ENCODE results near the gene GPER1.

The GPER1 gene

DNA sequence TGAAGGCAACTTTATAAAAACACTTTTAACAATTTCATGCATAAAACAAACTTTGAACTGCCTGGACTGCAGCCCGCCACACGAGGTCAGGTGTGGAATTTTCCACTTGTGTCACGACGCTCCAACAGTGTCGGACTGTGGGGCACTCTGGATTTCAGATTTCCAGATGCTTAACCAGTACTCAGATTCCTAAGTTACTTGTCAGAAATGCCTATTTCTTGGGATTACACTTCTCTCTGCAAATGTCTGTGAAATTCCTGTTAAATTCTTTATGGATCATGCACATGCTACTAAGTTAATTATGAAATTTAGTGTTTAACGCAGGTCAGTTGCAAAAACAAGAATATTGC, 473 bp upstream of the GPER1 start:
- no peak for DNase-seq (ENCODE audit: low read depth in 2 of 2)

- DNase-seq (ENCODE audit: low read depth in 2 of 2): no peak
Observed at GRCh38 chr7:1090236-1090635, 2.3 kb downstream of the GPER1 start.

DNA sequence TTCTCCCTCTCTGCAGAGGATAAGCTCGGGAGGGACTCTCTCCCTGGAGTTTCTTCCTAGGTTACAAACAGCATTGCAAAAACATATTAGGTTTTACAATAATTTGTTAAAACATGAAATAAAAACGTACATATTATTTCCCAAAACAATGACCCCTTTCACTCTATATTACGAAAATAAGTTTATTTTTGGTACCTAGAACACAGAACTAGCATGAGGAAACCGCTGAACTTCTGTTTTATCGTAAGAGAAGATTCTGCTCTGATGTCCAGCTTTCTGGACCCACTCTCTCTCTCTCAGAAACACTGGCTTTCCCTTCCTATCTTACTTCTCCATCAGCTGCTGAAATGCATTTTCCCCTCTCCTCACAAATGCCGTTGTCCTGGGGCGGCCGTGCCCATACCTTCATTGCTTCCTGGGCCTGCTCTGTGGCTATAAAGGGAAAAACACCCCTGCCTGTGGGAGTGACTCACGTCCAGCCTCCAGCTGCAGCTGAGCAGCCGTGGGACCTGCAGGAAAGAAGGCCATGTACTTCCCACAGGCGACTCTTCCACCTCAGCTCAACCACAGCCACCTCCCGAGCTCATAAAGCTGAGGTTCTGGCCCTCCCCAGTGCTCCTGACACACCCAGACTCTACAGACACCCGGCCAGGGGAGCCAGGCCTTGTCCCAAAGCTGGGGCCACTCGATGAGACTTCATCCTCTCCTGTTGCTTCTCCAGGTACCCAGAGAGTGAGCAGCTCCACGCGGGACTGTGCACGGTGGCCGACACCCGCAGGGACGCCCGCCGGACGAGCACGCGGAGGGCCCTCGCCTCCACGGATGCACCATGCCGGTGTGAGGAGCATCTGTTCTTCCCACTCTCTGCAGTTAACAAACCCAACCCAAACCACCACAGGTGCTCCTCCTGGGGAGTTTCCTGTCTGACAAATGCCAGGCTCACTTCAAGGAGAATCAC, 3.1 kb downstream of the GPER1 start:
- DNase-seq (ENCODE audit: low read depth in 2 of 2): no peak

DNA sequence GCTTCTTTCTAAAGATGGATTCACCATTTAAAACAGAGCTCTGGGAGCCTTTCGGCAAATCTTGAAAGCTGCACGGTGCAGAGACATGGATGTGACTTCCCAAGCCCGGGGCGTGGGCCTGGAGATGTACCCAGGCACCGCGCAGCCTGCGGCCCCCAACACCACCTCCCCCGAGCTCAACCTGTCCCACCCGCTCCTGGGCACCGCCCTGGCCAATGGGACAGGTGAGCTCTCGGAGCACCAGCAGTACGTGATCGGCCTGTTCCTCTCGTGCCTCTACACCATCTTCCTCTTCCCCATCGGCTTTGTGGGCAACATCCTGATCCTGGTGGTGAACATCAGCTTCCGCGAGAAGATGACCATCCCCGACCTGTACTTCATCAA, 3.7 kb downstream of the GPER1 start:
- DNase-seq (ENCODE audit: low read depth in 2 of 2): no peak

DNA sequence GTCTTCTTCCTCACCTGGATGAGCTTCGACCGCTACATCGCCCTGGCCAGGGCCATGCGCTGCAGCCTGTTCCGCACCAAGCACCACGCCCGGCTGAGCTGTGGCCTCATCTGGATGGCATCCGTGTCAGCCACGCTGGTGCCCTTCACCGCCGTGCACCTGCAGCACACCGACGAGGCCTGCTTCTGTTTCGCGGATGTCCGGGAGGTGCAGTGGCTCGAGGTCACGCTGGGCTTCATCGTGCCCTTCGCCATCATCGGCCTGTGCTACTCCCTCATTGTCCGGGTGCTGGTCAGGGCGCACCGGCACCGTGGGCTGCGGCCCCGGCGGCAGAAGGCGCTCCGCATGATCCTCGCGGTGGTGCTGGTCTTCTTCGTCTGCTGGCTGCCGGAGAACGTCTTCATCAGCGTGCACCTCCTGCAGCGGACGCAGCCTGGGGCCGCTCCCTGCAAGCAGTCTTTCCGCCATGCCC, 4.3 kb downstream of the GPER1 start:
- no peak for DNase-seq (ENCODE audit: low read depth in 2 of 2)

DNA sequence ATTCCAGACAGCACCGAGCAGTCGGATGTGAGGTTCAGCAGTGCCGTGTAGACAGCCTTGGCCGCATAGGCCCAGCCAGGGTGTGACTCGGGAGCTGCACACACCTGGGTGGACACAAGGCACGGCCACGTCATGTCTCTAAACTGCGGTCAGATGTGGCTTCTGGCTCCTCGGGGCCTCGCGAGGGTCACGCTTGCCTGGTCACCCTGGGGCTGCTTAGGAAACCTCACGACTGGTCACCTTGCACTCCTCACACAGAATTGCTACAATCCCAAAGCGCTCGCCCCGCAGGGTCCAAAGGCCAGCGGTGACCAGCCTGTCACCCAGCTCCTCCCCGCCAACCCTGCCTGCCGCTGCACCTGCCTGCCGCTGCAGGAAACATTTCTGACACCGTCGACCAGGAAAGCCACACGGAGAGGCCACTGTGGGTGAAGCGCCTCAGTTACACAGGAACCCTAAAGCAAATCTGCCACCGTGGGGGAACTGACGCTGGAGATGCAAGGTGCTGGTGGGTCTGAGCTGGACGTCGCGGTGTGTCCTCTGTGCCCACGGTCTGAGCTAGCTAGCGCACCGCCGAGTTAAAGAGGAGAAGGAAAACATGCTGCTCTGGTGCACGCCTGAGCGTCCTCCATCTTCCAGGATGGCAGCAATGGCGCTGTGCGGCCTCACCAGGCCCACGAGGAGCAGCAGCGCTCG, 5.0 kb downstream of the GPER1 start:
- no peak for DNase-seq (ENCODE audit: low read depth in 2 of 2)

DNA sequence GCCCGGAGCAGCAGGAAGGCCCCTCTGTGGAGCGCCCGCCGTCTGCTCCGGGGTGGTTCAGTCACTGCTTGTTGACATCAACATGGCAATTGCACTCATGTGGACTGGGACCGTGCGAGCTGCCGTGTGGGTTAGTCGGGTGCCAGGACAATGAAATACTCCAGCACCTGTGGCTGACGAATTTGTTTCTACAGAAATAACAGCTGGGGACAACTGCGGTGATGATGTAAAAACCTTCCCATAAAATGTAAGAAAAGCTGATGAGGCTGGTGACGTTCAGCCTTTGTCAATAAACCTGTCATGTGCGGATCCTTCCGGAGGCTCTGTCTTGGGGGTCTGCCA, 5.6 kb downstream of the GPER1 start:
- DNase-seq (ENCODE audit: low read depth in 2 of 2): no peak

GRCh38 chr7:1093916-1094508, 6.1 kb downstream of the GPER1 start:
- DNase-seq (ENCODE audit: low read depth in 2 of 2): no peak

GRCh38 chr7:1094870-1095269, 7.0 kb downstream of the GPER1 start:
- DNase-seq (ENCODE audit: low read depth in 2 of 2): no peak

GRCh38 chr7:1095621-1096155, 7.8 kb downstream of the GPER1 start:
- no peak for DNase-seq (ENCODE audit: low read depth in 2 of 2)

DNA sequence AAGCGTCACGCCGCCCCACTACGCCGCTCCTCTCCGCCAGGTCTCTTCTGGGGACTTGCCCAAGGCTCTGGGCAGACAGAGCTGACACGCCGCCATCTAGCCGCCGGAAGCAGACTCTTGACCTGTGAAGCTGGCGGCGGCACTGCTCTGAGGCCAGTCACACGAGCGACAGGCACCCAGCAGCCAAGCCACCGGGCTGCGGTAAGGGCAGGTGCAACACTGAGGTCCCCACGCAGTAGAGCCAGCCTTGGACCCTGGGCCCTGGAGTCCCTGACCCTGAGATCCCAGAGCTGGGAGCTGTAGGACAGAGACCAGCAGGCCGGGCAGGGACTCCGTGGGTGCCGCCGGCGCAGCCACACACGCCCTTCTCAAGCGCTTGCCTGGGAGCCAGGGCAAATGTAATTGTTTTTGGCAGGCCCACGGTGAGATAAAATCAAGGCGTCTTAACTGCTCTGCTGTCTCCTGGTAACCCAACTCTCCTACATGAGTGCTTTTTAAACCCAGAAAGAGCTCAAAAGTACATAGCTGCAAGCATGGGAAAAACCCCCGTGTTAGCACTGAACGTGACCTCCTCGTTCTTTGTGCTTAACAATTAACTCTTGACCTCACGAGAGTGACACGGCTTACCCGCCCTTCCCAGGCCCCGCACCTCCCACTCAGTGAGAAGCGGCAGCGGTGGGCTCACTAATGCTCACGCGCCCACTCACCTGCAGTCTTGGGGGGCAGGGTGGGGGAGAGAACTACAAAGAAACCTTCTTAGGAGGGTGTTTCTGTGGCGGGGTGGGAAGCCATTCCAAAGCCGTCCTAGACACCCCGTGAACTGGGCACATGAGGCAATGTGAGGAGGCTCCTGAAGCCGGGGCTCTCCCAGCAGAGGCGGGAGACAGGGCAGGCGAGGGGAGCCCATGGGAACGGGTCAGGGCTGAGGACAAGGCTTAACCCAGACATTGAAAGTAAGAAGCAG, 8.5 kb downstream of the GPER1 start:
- no peak for DNase-seq (ENCODE audit: low read depth in 2 of 2)

GRCh38 chr7:1097120-1097504, 9.2 kb downstream of the GPER1 start:
- no peak for DNase-seq (ENCODE audit: low read depth in 2 of 2)

DNA sequence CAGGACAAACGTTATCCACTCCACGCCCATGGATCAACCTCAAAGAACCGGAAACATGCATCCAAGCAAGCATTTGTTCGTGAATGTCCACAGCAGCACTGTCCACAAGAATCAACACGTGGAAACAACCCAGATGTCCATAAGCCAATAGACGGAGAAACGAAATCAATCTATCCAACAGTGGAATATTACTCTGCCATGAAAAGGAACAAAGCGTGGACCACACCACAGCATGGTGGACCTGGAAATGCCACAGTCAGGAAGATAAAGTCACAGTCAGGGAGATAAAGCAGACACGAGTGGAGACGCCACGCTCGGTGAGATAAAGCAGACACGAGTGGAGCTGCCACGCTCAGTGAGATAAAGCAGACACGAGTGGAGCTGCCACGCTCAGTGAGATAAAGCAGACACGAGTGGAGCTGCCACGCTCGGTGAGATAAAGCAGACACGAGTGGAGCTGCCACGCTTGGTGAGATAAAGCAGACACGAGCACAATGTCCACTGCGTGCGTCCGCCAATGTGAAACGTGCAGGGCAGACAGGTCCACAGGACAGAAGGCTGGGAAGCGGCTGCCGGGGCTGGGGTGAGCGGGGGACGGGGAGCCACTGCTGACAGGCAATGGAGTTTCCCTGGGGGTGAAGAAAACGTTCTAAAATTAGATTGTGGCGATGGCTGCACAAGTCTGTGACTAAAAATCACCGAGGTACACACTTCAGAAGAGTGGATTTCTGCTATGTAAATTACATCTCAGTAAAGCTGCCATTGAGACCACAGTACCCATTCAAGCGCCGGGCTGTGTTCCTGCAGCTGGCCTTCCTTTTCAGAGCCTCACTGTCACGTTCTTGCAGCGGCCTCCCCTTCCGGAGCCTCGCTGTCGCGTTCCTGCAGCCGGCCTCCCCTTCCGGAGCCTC, 10.6 kb downstream of the GPER1 start:
- DNase-seq (ENCODE audit: low read depth in 2 of 2): no peak

- no peak for DNase-seq (ENCODE audit: low read depth in 2 of 2)
Observed at GRCh38 chr7:1099154-1099542, 11.2 kb downstream of the GPER1 start.

DNA sequence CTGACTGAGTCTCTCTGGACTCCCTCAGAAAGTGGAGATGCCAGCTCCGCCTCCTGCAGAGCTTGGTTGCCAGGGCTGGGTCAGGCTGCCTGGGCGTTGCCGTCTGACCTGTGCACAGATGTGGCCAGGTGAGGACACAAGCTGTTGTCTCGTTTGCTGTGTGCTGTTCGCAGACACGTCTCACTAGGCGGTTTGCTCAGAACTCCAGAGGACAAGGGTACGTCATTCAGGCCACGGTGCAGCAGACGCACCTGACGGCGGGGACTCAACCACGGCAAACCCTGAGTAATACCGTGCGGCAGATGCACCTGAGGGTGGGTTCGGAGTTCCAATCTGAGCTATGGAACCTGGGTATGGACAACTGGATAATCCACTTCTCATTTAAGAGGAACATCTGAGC, 11.7 kb downstream of the GPER1 start:
- DNase-seq (ENCODE audit: low read depth in 2 of 2): no peak

DNA sequence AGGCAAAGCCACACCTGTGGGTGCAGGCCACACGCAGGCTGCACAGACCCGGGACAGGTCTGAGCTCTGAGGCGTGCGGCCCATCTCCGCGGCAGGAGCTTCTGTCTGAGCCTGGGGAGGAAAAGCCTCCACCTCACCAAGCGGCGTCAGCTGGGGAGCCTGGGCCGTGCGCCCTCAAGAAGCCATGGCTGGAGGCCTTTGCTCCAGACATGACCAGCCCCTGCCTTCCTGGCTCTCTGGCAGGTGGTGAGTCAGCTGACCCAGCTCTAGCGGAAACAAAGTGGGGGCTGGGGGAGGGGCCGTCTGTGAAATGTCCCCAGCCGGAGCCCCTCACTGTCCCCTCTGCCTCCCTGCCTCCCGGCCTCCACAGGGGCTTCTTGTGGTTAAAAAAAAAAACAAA, 12.5 kb downstream of the GPER1 start:
- DNase-seq (ENCODE audit: low read depth in 2 of 2): no peak

- DNase-seq (ENCODE audit: low read depth in 2 of 2): no peak
Observed at GRCh38 chr7:1100834-1101562, 13.1 kb downstream of the GPER1 start.

- DNase-seq (ENCODE audit: low read depth in 2 of 2): no peak
Observed at GRCh38 chr7:1101563-1102431, 13.9 kb downstream of the GPER1 start.

Measured in stimulated activated CD4-positive, alpha-beta T cell treated with anti-CD3 and anti-CD28 coated beads, Interleukin-1b, Interleukin-23, amount 100 ng/mL, for 1 hour (primary cell).